ENCODE data around the gene HAUS5. TPM values are rescaled to one million over a fixed set of nuclear protein-coding genes. Genes with fewer than 3 reads are reported as not detected.
"Not testable (repeated sequence)": the region's sequence is repeated elsewhere in the genome, so short reads cannot be mapped to it uniquely, and the experiment has no call there.

The HAUS5 gene
- total RNA-seq, 3 donors from 2014 or later (not counting 1 experiment from before 2014, with no cell fraction given) = 17.5 to 26.4 (median 21.6) TPM

GRCh38 chr19:35595928-35596327 lies 16.6 kb upstream of the HAUS5 start:
- intact Hi-C loops (cut with micrococcal nuclease) = loop anchor here (10.0 kb wide), 1 partner anchor 241 kb away; the partner anchor contains the start of gene FFAR3
- Mint-ChIP-seq H3K4me3 (no peak overlapping the region), H3K36me3 (no peaks in the 10 kb centered on the region), H3K27ac (no peak overlapping the region), H3K4me1 (peaks cover 0 to 6% of the 10 kb centered on the region in 2 donors), H3K9me3 (no peaks in the 10 kb centered on the region), H3K27me3 (ENCODE audit: low read depth in 2 of 2) (peaks cover 5 to 14% of the 10 kb centered on the region in 2 donors)
- ATAC-seq = no peak
- H3K36me3 ChIP-seq (ENCODE audit: control insufficient read depth, insufficient read depth, low read length) = no peaks in the 10 kb centered on the region
- no peaks in the 10 kb centered on the region for H3K27me3 ChIP-seq (ENCODE audit: control insufficient read depth, insufficient read depth, low read length)
- H3K27ac ChIP-seq (ENCODE audit: low read length) = no peak overlapping the region
- no peak for DNase-seq
- H3K9me3 ChIP-seq (ENCODE audit: control insufficient read depth, insufficient read depth, low read length) = no peaks in the 10 kb centered on the region
- TF ChIP-seq CTCF (IDR thresholded peaks at IDR 0.05) = no peak
- H3K4me3 ChIP-seq (ENCODE audit: low read length) = no peak overlapping the region
- WGBS (ENCODE audit: insufficient coverage) = no CpG with 5 or more reads among the region's 1 CpG
- H3K4me1 ChIP-seq (ENCODE audit: control insufficient read depth, insufficient read depth, low read length) = no peaks in the 10 kb centered on the region

- no peaks in the 10 kb centered on the region for H3K9me3 ChIP-seq (ENCODE audit: control insufficient read depth, insufficient read depth, low read length)
- Mint-ChIP-seq H3K27me3 (ENCODE audit: low read depth in 2 of 2) (peaks cover 5 to 18% of the 10 kb centered on the region in 2 donors), H3K9me3 (no peaks in the 10 kb centered on the region), H3K4me3 (no peak overlapping the region), H3K27ac (peak overlapping the region in 1 of 2 donors; percentile 11), H3K36me3 (no peaks in the 10 kb centered on the region), H3K4me1 (peaks cover 0 to 6% of the 10 kb centered on the region in 2 donors)
- no peak overlapping the region for H3K27ac ChIP-seq (ENCODE audit: low read length)
- DNase-seq = no peak
- no peak for TF ChIP-seq CTCF (IDR thresholded peaks at IDR 0.05)
- H3K27me3 ChIP-seq (ENCODE audit: control insufficient read depth, insufficient read depth, low read length) = no peaks in the 10 kb centered on the region
- no peaks in the 10 kb centered on the region for H3K4me1 ChIP-seq (ENCODE audit: control insufficient read depth, insufficient read depth, low read length)
- H3K36me3 ChIP-seq (ENCODE audit: control insufficient read depth, insufficient read depth, low read length) = no peaks in the 10 kb centered on the region
- 45% methylated on average over 4 of the region's 4 CpGs for WGBS (ENCODE audit: insufficient coverage)
- peak; percentile 21 to 64 (median 63) for ATAC-seq
- no peak overlapping the region for H3K4me3 ChIP-seq (ENCODE audit: low read length)
- intact Hi-C loops (cut with micrococcal nuclease) = loop anchor here (10.0 kb wide), 1 partner anchor 242 kb away; the partner anchor contains the start of gene FFAR3
These were observed 16.1 kb upstream of the HAUS5 start for GRCh38 chr19:35596366-35596999.

- no peak for ATAC-seq
- Histone ChIP-seq H3K4me3 (ENCODE audit: low read length) (no peak overlapping the region), H3K27me3 (ENCODE audit: control insufficient read depth, insufficient read depth, low read length) (no peaks in the 10 kb centered on the region), H3K4me1 (ENCODE audit: control insufficient read depth, insufficient read depth, low read length) (no peaks in the 10 kb centered on the region), H3K9me3 (ENCODE audit: control insufficient read depth, insufficient read depth, low read length) (no peaks in the 10 kb centered on the region), H3K36me3 (ENCODE audit: control insufficient read depth, insufficient read depth, low read length) (no peaks in the 10 kb centered on the region), H3K27ac (ENCODE audit: low read length) (no peak overlapping the region)
- intact Hi-C loops (cut with micrococcal nuclease) = no loop called here
- no peak overlapping the region for H3K27ac Mint-ChIP-seq
- DNase-seq = no peak
- WGBS (ENCODE audit: insufficient coverage) = 92% methylated on average over 3 of the region's 3 CpGs
- no peaks in the 10 kb centered on the region for H3K36me3 Mint-ChIP-seq
- TF ChIP-seq CTCF (IDR thresholded peaks at IDR 0.05) = no peak
- no peaks in the 10 kb centered on the region for H3K4me1 Mint-ChIP-seq
- no peaks in the 10 kb centered on the region for H3K9me3 Mint-ChIP-seq
- H3K4me3 Mint-ChIP-seq = no peak overlapping the region
- peaks cover 0 to 10% of the 10 kb centered on the region in 2 donors for H3K27me3 Mint-ChIP-seq (ENCODE audit: low read depth in 2 of 2)
These were observed 10.6 kb upstream of the HAUS5 start for GRCh38 chr19:35601971-35602370.

GRCh38 chr19:35604436-35604835 lies 8.1 kb upstream of the HAUS5 start:
- H3K27ac Mint-ChIP-seq; ATAC-seq; H3K4me1 ChIP-seq (ENCODE audit: control insufficient read depth, insufficient read depth, low read length); H3K27me3 Mint-ChIP-seq (ENCODE audit: low read depth in 2 of 2); H3K27me3 ChIP-seq (ENCODE audit: control insufficient read depth, insufficient read depth, low read length); DNase-seq; H3K27ac ChIP-seq (ENCODE audit: low read length); intact Hi-C loops (cut with micrococcal nuclease); H3K4me1 Mint-ChIP-seq; H3K36me3 ChIP-seq (ENCODE audit: control insufficient read depth, insufficient read depth, low read length); H3K4me3 ChIP-seq (ENCODE audit: low read length); H3K9me3 Mint-ChIP-seq; H3K36me3 Mint-ChIP-seq; H3K9me3 ChIP-seq (ENCODE audit: control insufficient read depth, insufficient read depth, low read length); H3K4me3 Mint-ChIP-seq: not testable (repeated sequence)
- 92% methylated on average over 4 of the region's 4 CpGs for WGBS (ENCODE audit: insufficient coverage)

GRCh38 chr19:35607170-35607569 lies 5.4 kb upstream of the HAUS5 start:
- H3K36me3 Mint-ChIP-seq; H3K27me3 ChIP-seq (ENCODE audit: control insufficient read depth, insufficient read depth, low read length); intact Hi-C loops (cut with micrococcal nuclease); DNase-seq; H3K27ac ChIP-seq (ENCODE audit: low read length); H3K36me3 ChIP-seq (ENCODE audit: control insufficient read depth, insufficient read depth, low read length); H3K4me1 Mint-ChIP-seq; H3K9me3 ChIP-seq (ENCODE audit: control insufficient read depth, insufficient read depth, low read length); H3K4me3 Mint-ChIP-seq; H3K9me3 Mint-ChIP-seq; ATAC-seq; H3K27me3 Mint-ChIP-seq (ENCODE audit: low read depth in 2 of 2); H3K4me3 ChIP-seq (ENCODE audit: low read length); H3K27ac Mint-ChIP-seq: not testable (repeated sequence)
- 84% methylated on average over 4 of the region's 8 CpGs for WGBS (ENCODE audit: insufficient coverage)
- H3K4me1 ChIP-seq (ENCODE audit: control insufficient read depth, insufficient read depth, low read length) = peaks cover 19% of the 10 kb centered on the region
